HG03432 (cell line): ENCODE data around the gene PPY.
"Not testable (repeated sequence)": the region's sequence is repeated elsewhere in the genome, so short reads cannot be mapped to it uniquely, and the experiment has no call there.

Experiments
- ATAC-seq: cut with Tn5 transposase; IDR thresholded peaks from one replicate; pipeline ENCODE4 v1.9.1; 2021; ENCODE audit warnings: mild to moderate bottlenecking, moderate library complexity; ENCODE audit not compliant: unreplicated experiment

PPY gene, protein sequence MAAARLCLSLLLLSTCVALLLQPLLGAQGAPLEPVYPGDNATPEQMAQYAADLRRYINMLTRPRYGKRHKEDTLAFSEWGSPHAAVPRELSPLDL

DNA sequence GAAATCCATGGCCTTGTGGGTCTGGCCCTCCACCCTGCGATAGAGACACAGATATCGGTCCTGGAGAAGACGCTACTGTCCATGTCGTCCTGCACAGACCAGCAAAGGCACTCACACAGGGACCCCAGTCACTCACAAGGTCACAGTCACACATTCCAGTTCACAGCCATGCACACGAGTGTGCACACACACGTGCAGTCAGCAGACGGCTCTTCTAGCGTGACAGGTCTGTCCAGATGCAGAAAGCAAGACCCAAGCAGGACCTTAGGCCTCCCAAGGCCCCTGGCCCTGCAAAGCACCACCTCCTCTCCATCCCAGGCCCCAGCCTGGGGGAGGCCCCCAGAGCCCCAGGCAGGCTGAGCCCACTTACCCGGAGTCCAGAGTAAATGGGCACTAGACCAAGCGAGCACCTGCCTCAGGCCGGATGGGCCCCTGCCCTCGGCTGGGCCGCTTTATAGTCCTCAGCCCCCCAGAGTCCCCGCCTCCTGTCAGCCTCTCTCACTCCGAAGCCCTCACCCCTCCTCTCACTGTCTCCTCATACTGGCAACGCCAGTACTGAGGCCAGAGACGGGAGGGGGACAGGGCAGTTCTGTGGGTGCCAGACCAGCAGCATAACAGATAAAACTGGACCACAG, at the start of gene PPY:
Gene PPY (minus strand): TSS at position 426 of the 635 bp plus-strand sequence. CDS start 822 bp downstream, outside the sequence.
- no peak for ATAC-seq

DNA sequence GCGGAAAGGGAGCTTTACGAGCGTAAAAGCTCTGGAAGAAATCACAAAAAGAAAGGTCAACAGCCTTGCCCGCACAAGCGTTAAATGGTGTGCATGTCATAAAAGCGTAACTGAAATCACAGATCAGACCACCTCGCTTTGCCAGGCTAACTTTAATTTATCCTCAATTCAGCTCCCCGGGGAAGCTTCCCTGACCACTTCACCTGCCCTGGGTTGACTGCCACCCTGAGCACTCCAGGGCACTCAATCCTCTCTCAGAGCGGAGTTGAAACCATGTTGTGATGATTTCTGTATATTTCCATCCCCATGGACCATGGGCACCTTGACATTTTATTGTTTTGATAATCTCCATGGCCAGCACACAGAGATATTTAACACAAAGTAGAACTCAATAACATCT, 46.0 kb upstream of the PPY start:
- ATAC-seq = no peak

DNA sequence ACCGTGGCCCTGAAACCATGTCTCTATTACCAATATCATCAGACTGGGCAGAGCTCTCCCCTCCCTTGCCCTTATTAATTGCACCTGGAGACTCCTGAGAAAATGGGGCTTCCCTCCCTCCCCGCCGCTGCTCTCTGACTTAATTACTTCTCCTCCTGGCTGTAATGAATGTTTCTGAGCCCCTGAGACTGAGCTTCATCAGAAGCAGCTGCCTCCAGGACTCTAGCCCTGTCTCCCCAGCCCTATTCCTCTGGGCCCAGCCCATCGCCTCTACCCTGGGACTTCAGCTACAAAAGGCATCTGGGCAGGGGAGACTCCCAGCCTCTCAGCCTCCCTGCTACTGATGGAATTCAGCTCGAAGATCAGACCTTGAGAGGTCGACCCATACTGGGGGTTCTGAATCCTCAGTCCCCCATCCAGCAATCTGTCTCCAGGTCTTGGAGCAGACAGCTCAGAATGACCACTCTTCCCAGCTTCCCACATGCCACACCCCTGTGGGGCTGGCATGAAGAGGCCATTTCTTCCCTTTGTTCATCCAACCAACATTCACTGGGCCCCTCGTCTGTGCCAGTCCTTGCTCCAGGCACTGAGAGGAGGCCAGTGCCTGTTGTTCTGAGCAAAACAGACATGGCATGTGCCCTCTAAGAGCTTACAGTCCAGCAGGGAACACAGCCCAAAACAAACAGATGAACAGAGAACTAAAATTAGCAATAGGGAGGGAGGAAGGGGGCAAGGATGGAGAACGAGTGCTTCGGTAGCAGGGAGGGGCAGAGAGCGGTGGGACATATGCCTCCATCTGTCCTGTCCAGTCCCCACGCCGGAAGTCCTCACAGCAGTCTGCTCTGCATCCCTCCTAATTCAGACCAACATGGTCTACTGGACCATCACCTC, 45.1 kb upstream of the PPY start:
- no peak for ATAC-seq

DNA sequence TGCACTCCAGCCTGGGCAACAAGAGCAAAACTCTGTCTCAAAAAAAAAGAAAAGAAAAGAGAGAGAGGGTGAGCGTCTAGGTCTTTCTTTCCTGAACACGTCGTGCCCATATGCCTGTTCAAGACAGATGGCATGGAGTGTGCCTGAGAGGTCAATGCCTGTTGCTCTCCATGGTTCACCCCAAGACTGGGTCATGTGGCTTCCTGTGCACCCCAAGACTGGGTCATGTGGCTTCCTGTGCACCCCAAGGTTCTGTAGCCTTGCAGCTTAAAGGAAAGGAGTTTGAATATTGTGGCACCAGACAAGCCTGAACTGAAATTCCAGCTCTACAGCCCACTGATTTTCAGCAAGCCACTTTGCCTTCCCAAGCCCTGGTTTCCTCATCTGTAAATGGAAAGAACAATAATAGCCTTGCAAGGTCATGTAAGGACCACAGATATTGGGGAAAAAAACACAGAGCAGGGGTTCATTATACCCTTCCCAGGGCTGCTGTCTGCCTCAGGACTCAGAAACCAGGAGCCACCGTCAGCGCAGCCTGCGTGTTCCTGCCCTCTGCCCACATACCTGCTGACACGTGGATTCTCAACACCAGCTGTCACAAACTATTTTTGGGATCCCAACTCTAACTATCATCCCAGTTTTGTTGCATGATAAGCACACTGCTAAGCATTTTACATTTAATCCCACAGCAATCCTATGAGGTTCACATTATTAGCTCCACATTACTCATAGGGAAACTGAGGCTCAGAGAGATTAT, 44.1 kb upstream of the PPY start:
- ATAC-seq = no peak

DNA sequence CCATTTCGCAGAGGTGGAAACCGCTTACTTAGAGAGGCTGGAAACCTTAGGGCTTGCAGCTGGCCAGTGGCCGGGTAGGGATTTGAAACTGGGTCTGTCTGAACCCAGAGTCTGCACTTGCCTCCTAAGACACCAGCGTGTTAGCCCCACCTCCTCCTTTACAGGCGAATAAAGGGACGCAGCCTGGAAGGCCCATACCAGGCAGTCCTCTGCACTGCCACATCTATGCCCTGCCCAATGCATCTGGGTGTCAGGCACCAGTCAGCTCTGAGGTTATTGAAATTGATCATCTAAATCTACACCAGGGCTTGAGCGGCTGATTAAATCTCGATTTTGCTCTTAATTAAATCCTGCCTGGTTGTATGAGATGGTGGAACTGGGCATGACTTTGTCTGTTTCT, 42.2 kb upstream of the PPY start:
- ATAC-seq = no peak

DNA sequence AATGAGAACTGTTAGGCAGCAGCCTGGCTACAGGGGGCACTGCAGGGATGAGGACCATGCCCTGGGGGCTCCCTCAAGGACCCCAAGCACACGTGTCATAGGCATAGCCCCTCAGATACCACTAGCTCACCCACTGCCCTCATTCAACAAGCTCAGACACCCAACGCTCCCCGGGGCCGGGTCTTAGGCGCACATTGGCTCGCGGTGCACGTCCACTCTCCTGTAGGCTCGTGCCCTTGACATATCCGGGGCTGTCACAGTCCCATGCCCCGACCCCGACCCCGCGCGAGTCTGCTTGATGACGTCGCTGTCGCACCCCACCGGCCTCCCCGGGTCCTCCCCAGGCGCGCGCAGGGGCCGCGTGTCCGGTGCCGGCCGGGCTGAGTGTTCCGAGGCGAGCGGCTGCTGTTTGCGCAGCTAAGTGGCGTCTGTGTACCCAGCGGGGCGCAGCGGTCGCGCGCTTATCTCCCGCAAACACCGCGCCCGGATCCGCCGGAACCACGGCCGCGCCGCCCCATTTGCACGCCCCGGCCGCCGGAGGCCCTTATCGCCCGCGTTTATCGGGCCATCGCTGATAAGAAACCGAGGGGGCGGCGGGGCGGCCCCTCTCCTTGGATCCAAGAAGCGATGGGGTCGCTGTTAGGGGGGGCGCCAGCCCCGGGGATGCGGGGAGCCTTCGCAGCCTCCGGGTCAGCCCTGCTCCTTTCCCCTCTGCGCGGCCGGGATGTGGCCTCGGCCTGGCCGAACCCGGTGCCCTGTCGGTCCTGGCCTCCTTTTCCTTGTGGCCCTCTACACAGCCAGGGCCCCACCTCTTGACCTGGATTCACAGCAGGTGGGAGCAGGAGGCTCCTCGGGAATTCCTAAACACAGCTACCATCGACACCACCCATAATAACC, 41.5 kb upstream of the PPY start:
- no peak for ATAC-seq

DNA sequence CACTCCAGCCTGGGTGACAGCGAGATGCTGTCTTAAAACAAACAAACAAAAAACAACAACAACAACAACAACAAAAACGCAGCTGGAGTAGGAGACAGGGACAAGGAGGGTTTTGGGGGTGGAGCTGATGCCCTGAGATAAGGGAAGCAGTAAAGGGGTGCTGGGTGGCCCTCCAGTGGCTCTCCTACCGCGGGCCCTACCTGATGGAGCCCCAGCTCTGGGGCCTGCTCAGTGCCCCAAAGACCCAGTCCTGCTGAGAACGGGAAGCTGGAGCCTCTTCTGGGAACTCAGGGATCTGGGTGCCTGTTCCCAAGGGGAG, 40.9 kb upstream of the PPY start:
- no peak for ATAC-seq

DNA sequence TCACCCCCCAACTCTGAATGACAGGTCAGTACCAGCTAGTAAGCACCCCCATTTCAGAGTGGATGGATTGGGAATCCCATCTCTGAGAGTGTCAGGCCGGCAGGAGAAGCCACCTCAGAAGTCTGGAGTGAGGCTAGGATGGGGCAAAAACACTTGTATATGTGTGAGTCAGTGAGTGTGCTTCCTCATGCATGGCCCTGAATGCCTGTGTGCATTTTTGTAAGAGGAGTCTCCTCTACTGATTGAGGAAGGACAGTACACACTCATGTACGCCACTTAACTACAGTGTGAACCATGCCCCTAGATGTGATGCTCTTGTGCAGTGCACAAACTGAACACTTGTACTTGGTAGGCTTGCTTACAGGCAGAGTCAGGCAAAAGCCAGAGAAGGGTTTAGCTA, 39.9 kb upstream of the PPY start:
- no peak for ATAC-seq

DNA sequence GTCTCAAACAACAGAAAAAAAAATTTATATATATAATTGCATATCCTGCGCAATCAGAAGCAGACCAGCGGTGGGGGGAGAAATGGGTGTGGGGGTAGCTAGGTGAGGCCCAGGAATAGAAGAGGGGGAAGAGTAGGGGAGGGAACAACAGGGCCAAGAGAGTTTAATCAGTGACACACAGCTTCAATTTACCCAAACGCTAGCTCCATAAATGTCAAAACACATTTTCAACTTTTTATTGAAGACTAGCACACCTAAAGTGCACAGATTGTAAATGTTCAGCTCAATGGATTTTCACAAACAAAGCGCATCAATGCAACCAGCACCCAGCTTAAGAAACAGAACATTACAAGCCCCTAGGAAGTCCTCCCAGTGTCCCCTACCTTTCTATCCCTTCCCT, 37.4 kb upstream of the PPY start:
- ATAC-seq = no peak

DNA sequence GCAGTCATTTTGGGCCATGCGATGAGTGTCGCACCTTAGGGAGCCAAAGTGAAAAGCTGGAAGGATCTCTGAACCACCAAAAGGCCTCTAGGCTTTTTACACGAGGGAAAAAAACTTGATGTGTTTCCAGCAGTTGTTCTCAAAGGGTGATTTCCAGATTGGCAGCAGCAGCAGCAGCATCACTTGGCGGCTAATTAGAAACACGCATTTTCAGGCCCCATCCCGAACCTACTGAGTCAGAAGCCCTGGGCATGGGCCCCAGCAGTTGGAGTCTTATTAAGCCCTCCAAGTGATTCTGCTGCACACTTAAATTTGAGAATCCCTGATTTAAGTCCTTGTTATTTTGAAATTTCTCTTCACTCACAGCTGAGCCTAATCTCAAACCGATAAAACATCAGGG, 36.7 kb upstream of the PPY start:
- ATAC-seq = no peak

DNA sequence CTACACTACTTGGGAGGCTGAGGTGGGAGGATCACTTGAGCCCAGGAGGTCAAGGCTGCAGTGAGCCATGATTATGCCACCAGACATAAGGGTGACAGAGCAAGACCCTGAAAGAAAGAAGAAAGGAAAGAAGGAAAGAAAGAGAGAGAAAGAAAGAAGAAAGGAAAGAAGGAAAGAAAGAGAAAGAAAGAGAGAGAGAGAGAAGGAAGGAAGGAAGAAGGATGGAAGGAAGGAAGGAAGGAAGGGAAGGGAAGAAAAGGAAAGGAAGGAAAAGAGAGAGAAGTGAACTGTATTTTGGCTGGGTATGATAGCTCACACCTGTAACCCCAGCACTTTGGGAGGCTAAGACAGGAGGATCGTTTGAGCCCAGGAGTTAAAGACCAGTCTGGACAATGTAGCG, 35.8 kb upstream of the PPY start:
- no peak for ATAC-seq

DNA sequence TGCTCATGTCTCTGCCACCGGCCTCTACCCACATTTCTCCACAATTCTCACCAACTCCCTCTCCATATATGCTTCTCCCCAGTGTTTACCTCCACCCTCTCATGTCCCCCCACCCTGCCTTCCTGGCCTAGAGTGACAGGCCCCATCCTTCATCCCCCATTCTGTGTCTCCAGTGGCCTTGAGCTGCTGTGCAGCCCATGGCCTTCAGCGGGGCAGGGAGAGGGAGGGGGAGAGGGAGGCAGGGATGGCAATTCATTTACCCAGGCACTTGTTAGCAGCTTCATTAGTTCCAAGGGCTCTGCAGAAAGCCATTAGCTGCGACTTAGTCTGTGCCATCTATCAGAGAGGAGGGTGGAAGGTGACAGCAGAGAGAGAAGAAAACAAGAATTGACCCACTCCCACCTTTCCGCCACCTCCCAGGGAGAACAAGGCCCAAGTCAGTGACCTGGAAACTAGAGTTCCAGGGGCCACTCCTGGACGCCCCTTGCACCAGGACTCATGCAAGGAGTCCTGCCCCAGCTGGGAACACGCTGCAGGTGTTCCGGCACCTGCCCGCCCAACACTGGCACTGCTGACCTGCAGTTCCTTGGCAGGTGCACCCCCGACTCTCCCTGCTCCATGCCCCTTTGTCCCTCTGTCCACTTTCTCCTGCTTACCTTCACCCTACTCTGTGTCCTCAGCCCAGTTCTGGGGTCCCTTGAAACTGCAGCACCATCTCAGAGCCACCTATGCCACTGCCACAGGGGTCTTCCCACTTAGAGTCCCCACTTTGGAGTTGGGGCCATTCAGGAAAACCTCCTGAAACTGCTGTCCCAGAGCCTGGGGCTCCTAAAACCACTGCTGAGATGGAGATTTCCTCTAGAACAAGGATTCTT, 34.9 kb upstream of the PPY start:
- ATAC-seq = no peak

DNA sequence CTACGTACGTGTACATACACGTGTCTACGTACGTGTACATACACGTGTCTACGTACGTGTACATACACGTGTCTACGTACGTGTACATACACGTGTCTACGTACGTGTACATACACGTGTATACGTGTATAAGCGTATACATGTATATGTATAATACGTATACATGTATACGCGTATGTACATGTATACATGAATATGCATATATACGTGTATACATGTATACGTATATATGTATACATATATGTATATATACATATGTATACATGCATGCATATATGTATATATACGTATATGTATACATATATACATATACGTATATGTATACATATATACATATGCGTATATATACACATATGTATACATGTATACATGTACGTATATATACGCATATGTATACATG, 33.6 kb upstream of the PPY start:
- no peak for ATAC-seq

DNA sequence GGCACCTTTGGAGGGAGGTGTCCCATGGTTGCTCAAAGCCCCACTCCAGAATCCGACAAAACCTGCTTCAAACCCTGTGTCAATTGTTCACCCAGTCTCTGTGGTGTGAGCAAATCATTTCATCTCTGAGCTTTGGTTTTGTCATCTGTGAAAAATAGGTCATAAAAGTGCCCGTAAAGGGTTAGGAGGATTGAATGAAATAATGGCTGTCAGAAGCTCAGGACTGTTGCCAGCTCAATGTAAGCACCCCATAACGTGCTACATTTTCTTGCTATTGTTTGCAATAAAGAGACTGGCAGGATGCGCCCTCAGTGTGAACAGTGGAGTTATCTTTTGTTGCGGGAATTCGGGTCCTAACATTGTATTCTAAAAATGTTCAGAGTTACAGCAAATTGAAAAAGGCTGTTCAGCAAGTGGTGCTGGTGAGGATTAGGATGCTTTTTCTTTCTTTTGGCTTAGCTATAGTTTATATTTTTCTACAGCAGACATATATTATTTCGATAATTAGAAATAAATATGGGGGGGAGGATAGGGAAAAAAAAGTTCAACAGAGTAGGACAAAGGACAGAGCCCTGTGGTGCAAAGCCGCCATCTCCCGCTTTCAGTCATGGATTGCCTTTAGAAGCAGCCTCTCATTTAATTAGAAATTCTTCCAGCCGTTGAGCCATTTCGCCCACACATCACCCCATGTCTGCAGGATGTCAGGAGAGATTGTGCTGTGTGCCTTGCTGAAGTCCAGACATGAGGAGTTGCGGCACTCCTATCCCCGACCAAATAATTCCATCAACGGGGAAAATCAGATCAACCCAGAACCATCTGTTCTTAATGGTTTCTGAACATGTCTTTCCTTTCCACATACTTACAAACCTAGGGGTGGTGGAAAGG, 32.3 kb upstream of the PPY start:
- no peak for ATAC-seq

DNA sequence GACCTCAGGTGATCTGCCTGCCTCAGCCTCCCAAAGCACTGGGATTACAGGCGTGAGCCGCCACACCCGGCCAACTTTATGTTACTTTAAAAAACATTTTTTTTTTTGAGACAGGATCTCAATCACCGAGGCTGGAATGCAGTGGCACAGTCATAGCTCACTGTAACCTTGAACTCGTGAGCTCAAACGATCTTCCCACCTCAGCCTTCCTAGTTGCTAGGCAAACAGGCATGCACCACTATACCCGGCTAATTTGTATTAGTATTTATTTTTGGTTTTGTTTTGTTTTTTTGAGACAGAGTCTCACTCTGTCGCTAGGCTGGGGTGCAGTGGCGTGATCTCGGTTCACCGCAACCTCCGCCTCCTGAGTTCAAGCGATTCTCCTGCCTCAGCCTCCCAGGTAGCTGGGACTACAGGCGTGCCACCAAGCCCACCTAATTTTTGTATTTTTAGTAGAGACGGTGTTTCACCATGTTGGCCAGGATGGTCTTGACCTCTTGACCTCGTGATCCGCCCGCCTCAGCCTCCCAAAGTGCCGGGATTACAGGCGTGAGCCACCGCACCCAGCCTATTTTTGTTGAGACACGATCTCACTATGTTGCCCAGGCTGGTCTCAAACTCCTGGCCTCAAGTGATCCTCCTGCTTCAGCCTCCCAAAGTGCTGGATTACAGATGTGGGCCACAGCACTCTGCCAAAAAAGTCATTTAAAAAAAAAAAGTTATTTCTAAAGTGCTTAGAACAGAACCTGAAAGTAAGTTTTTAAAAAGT, 30.4 kb upstream of the PPY start:
- not testable (repeated sequence) for ATAC-seq

DNA sequence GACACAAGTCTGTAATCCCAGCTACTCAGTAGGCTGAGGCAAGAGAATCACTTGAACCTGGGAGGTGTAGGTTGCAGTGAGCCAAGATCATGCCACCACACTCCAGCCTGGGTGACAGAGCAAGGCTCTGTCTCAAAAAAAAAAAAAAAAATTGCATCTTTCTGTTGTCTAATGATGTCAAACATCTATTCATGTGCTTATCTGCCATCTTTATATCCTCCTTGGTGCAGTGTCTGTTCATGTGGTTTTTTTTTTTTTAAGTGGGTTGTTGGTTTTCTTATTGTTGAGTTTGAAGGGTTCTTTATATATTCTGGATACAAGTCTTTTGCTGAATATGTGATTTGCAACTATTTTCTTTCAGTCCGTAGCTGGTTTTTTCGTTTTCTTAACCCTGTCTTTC, 29.2 kb upstream of the PPY start:
- ATAC-seq = not testable (repeated sequence)

DNA sequence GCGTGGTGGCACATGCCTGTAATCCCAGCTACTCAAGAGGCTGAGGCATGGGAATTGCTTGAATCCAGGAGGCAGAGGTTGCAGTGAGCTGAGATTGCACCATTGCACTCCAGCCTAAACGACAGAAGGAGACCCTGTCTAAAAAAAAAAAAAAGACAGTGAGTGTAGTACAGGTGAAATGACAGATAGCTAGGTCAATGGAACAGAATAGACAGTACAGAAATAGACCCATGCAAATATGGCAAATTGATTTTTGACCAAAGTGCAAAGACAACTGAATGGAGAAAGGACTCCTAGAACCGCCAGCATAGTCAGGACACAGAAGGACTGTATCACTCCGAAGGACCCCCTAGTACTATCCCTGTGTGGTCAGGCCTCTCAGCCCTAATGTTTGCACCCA, 28.1 kb upstream of the PPY start:
- ATAC-seq = no peak

DNA sequence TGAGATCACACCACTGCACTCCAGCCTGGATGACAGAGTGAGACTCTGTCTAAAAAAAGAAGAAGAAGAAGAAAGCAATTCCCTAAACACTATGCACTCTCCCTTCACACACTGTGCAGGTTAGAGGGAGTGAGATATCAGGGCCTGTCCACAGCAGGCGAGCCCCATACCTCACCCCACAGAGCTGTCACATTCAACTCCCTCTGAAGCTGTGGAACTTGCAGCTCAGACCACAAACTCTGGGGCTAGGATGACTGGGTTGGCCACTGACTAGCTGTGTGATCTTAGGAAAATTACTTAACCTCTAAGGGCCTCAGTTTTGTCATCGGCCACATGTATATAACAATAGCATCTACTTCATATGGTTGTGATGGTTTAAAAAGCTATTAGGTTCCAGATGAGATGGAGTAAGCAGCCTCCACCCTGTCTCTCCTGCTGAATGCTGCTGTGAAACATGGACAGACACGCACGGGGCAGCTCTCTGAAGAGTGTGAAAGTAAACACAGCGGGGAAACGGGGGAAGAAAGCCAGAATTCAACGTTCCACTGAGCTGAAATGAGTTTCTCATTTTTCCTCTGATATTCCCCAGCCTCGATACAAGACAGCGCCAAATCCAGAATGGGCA, 25.1 kb upstream of the PPY start:
- ATAC-seq = no peak
